Glutamatergic neuron (in vitro differentiated cells): Measurements from ENCODE around the gene ZNF428. TPM values are rescaled to one million over a fixed set of nuclear protein-coding genes. Genes with fewer than 3 reads are reported as not detected.
A peak's percentile ranks its signal among the peaks of the same experiment; 100 is the strongest.

Source experiments
- DNase-seq: peaks from one replicate; pipeline ENCODE4 v3.0.0; 2022
- H3K27ac Mint-ChIP-seq: one replicate; pipeline ENCODE4 v1.8.0; 2020; ENCODE audit warnings: mild to moderate bottlenecking, mixed read lengths, inconsistent platforms; ENCODE audit not compliant: unreplicated experiment
- H3K27me3 Mint-ChIP-seq: one replicate; pipeline ENCODE4 v1.8.0; 2020; ENCODE audit warnings: mild to moderate bottlenecking, moderate library complexity, mixed read lengths, inconsistent platforms; ENCODE audit not compliant: unreplicated experiment
- H3K36me3 Mint-ChIP-seq: one replicate; pipeline ENCODE4 v1.8.0; 2020; ENCODE audit warnings: mild to moderate bottlenecking, mixed read lengths, inconsistent platforms; ENCODE audit not compliant: unreplicated experiment
- H3K4me1 Mint-ChIP-seq: one replicate; pipeline ENCODE4 v1.8.0; 2020; ENCODE audit warnings: mild to moderate bottlenecking, low read depth, mixed read lengths, inconsistent platforms; ENCODE audit not compliant: unreplicated experiment
- H3K4me3 Mint-ChIP-seq: one replicate; pipeline ENCODE4 v1.8.0; 2020; ENCODE audit warnings: mild to moderate bottlenecking, mixed read lengths, inconsistent platforms; ENCODE audit not compliant: unreplicated experiment
- H3K9me3 Mint-ChIP-seq: one replicate; pipeline ENCODE4 v1.8.0; 2020; ENCODE audit warnings: mild to moderate bottlenecking, moderate library complexity, mixed read lengths, inconsistent platforms; ENCODE audit not compliant: unreplicated experiment
- CTCF ChIP-seq: fragments of 200-600 bp; sonication (generic); IDR thresholded peaks from one replicate; pipeline ENCODE4 v1.5.0; 2021; ENCODE audit not compliant: partially characterized antibody, unreplicated experiment
- total RNA-seq: library from RNA; stranded (reverse); fragmentation: NEBNext Ultra II Directional; extraction: Animal tissue kit (Norgen Biotek cat#: 25700); gene quantifications from one replicate; pipeline ENCODE4 v1.2.1, GENCODE V29; 2021; ENCODE audit not compliant: unreplicated experiment

ZNF428 gene
- total RNA-seq, 1 donor from 2014 or later, result 139 TPM

- no peak for TF ChIP-seq CTCF
Measured at GRCh38 chr19:43611788-43612187, 7.6 kb downstream of the ZNF428 start, which contains the start of gene SRRM5. Gene SRRM5 (plus strand): TSS chr19:43612088. CDS start chr19:43612122, 34 bp downstream.

GRCh38 chr19:43610493-43610892 lies 8.9 kb downstream of the ZNF428 start:
- TF ChIP-seq CTCF, result no peak
- H3K4me1 Mint-ChIP-seq, result no peaks in the 10 kb centered on the region
- H3K27me3 Mint-ChIP-seq, result peaks cover 9% of the 10 kb centered on the region
- H3K36me3 Mint-ChIP-seq, result peaks cover 33% of the 10 kb centered on the region
- H3K9me3 Mint-ChIP-seq, result no peaks in the 10 kb centered on the region
- no peak overlapping the region for H3K4me3 Mint-ChIP-seq
- no peak overlapping the region for H3K27ac Mint-ChIP-seq
- DNase-seq, result no peak

More at GRCh38 chr19:43611788-43612187, 7.6 kb downstream of the ZNF428 start, which contains the start of gene SRRM5:
- no peak for DNase-seq
- no peaks in the 10 kb centered on the region for H3K4me1 Mint-ChIP-seq
- no peaks in the 10 kb centered on the region for H3K9me3 Mint-ChIP-seq
- no peak within 1 kb of the TSS for H3K27ac Mint-ChIP-seq
- peaks cover 8% of the 10 kb centered on the region for H3K27me3 Mint-ChIP-seq
- H3K36me3 Mint-ChIP-seq, result peaks cover 33% of the 10 kb centered on the region
- peak within 1 kb of the TSS; percentile 46 for H3K4me3 Mint-ChIP-seq

DNA sequence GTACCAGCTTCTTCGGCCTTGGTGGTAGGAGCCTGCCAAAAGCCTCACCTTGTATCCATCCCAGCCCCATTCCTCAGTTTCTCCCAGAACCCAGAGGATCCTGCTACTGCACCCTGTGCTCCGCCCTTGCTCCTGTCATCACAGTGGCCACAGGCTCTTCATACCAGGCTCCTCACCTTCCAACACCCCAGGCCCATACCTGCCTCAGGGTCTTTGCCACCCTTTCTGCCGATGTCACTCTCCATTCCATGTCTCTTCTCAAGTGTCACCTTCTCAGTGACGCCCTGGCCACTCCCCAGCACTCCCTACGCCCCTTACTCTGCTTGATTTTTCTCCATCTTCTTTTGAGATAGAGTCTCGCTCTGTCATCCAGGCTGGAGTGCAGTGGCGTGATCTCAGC lies 9.6 kb downstream of the ZNF428 start:
- peaks cover 33% of the 10 kb centered on the region for H3K36me3 Mint-ChIP-seq
- no peaks in the 10 kb centered on the region for H3K4me1 Mint-ChIP-seq
- no peak for TF ChIP-seq CTCF
- no peak for DNase-seq
- no peaks in the 10 kb centered on the region for H3K9me3 Mint-ChIP-seq
- no peak overlapping the region for H3K27ac Mint-ChIP-seq
- H3K27me3 Mint-ChIP-seq, result peaks cover 9% of the 10 kb centered on the region
- no peak overlapping the region for H3K4me3 Mint-ChIP-seq

GRCh38 chr19:43607238-43608205 lies 11.9 kb downstream of the ZNF428 start:
- no peak for DNase-seq
- H3K27me3 Mint-ChIP-seq, result peaks cover 9% of the 10 kb centered on the region
- TF ChIP-seq CTCF, result no peak
- H3K4me3 Mint-ChIP-seq, result no peak overlapping the region
- peaks cover 2% of the 10 kb centered on the region for H3K9me3 Mint-ChIP-seq
- peaks cover 16% of the 10 kb centered on the region for H3K36me3 Mint-ChIP-seq
- H3K27ac Mint-ChIP-seq, result no peak overlapping the region
- H3K4me1 Mint-ChIP-seq, result no peaks in the 10 kb centered on the region

DNA sequence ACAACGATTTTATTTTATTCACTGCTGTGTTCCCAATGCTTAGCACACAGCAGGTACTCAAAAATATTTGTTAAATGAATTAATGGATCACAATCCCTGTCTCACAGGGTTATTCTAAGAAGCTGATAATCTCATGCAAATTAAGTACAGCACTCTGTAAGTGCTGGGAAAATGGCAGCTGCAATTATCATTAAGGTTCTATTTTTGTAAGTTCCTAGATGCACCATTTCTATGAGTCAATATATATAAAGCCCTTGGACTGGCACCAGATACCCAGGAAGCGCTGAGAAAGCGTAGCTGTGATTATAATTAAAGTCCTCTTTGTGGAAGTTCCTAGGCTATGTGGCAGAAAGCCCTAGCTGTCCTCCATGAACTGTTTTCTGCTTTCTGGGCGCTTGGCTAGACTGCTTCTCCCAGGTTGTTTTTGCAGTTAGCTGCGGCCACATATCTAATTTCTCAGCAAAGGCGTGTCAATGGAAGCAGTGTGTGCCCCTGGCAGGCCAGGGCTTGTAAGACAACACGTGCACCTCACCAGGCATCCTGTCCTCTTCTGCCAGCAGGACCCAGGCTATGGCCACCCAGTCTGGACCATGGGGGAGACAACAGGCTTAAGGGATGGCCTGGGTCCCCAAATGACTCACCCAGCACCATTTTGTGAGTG lies 12.7 kb downstream of the ZNF428 start:
- Mint-ChIP-seq H3K27ac (peak overlapping the region; percentile 48), H3K4me3 (no peak overlapping the region), H3K36me3 (peaks cover 8% of the 10 kb centered on the region), H3K27me3 (peaks cover 9% of the 10 kb centered on the region), H3K4me1 (no peaks in the 10 kb centered on the region), H3K9me3 (peaks cover 2% of the 10 kb centered on the region)
- TF ChIP-seq CTCF, result no peak
- no peak for DNase-seq
